Measurements from ENCODE around the gene FMO5. TPM values are rescaled to one million over a fixed set of nuclear protein-coding genes. Genes with fewer than 3 reads are reported as not detected.

The FMO5 gene
- total RNA-seq, 1 experiment from 2014 or later, result 2.8 TPM

DNA sequence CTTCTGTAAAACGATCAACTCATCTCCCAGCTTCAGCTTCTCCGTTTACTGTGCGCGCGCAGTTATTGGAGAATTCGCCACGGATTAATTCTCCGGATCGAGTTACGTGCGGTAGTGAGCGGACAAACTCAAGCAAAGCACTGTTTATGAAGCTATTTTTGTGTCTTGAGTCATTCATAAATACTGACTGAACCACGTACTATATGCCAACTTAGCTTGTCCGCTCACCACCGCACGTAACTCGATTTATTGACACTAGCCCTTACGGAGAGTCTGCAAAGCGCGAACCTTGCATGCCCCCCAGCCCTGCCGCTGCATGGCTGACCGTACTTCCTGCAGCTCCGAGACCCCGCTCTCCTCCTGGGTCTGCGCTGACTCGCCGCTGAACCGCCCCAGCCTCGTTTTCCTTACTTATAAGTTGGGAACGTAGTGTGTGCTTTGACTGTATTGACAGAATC lies 18.1 kb upstream of the FMO5 start:
- no peaks in the 10 kb centered on the region for H3K9me2 ChIP-seq (replicated peaks; ENCODE audit: low read length)
- H3K9me3 ChIP-seq (ENCODE audit: low read length), result no peaks in the 10 kb centered on the region
- no peaks in the 10 kb centered on the region for H3K27me3 ChIP-seq (ENCODE audit: low read length)
- intact Hi-C loops (cut with micrococcal nuclease), result no loop called here
- H3K79me2 ChIP-seq (ENCODE audit: low read length), result peaks cover 53% of the 10 kb centered on the region
- peaks cover 37% of the 10 kb centered on the region for H3K4me1 ChIP-seq (ENCODE audit: insufficient read depth, low read length)
- ATAC-seq, result peak; percentile 39
- BruUV-seq (replicated peaks), result no TSS peak
- CTCF ChIA-PET, result interaction anchor here (0.6 to 1.8 kb wide), 7 partner anchors 9 to 229 kb away, joined by 3 to 7 read pairs (median 4); partner anchors contain the start of gene FMO5
- peak overlapping the region; percentile 95 for H3K9ac ChIP-seq (ENCODE audit: low read length)
- peak overlapping the region; percentile 82 for H3K27ac ChIP-seq (ENCODE audit: low read length)
- peak overlapping the region; percentile 96 for H2AFZ ChIP-seq (ENCODE audit: low read length)
- DNase-seq, result no peak
- peak overlapping the region; percentile 86 for H3K4me3 ChIP-seq (ENCODE audit: low read length)
- H3F3A ChIP-seq (ENCODE audit: low read length, unreplicated experiment), result no peaks in the 10 kb centered on the region
- peaks cover 5% of the 10 kb centered on the region; the same call in 1 of the 2 replicates for H3K36me3 ChIP-seq (ENCODE audit: low read depth, low read length)
- POLR2A ChIA-PET (ENCODE audit: unreplicated experiment), result no interaction called here
- TF ChIP-seq, protein P1, sequence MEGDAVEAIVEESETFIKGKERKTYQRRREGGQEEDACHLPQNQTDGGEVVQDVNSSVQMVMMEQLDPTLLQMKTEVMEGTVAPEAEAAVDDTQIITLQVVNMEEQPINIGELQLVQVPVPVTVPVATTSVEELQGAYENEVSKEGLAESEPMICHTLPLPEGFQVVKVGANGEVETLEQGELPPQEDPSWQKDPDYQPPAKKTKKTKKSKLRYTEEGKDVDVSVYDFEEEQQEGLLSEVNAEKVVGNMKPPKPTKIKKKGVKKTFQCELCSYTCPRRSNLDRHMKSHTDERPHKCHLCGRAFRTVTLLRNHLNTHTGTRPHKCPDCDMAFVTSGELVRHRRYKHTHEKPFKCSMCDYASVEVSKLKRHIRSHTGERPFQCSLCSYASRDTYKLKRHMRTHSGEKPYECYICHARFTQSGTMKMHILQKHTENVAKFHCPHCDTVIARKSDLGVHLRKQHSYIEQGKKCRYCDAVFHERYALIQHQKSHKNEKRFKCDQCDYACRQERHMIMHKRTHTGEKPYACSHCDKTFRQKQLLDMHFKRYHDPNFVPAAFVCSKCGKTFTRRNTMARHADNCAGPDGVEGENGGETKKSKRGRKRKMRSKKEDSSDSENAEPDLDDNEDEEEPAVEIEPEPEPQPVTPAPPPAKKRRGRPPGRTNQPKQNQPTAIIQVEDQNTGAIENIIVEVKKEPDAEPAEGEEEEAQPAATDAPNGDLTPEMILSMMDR (conservative IDR thresholded peaks at IDR 0.05; ENCODE audit: low read depth, low read length), result no peak
- no peak for TF ChIP-seq EZH2 (IDR thresholded peaks at IDR 0.05; ENCODE audit: low read length, unreplicated experiment)
- no peak for TF ChIP-seq EZH2phosphoT487 (IDR thresholded peaks at IDR 0.05; ENCODE audit: borderline replicate concordance, low read length)
- peaks cover 42% of the 10 kb centered on the region for H4K20me1 ChIP-seq (ENCODE audit: low read length)
- H3K4me2 ChIP-seq (ENCODE audit: low read length), result peak overlapping the region; percentile 85

DNA sequence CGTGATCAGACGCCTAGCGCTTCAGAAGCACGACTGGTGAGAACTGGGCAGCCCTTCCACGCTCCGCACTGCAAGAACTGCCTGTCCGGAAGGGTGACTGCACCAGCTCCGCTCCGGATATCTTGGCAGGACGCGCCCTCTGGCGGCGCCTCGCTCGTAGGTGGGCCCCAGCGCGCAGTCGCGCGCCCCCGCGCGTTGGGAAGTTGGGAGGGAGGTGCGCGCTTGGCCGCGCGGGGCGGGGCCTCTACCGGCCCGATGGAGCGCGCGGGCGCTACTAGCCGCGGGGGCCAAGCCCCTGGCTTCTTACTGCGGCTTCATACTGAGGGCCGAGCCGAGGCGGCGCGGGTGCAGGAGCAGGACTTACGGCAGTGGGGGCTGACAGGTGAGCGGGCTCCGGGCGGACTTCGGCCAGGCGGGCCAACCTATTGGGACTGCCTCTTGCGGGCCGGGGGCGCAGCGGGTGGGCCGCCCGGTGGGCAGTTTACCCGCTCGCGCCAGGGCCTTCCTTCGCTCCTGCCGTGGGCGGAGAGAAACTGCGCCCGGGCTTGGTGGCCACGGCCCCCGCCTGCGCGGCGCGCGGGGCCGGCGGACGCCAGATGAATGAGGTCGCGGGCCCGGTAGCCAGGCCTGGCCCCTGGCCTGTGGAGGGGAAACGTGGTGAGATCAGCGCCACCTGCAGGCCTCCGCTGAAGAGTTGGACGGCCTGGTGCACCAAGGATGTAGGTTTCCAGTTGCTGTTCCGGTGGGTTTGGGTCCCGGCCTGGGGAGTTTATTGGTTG lies 17.5 kb upstream of the FMO5 start, which contains the start of gene CHD1L:
Gene CHD1L (plus strand): TSS at position 236 of the 779 bp plus-strand sequence. CDS start 20 bp downstream, at position 256.
- Histone ChIP-seq H3K4me3 (ENCODE audit: low read length) (peak within 1 kb of the TSS; percentile 86), H3K79me2 (ENCODE audit: low read length) (peaks cover 46% of the 10 kb centered on the region), H3K9me3 (ENCODE audit: low read length) (no peaks in the 10 kb centered on the region), H3K4me2 (ENCODE audit: low read length) (peak within 1 kb of the TSS; percentile 85), H3K4me1 (ENCODE audit: insufficient read depth, low read length) (peaks cover 43% of the 10 kb centered on the region), H3K27ac (ENCODE audit: low read length) (peak within 1 kb of the TSS; percentile 82), H3K9me2 (replicated peaks; ENCODE audit: low read length) (no peaks in the 10 kb centered on the region), H2AFZ (ENCODE audit: low read length) (peak within 1 kb of the TSS; percentile 96), H4K20me1 (ENCODE audit: low read length) (peaks cover 39% of the 10 kb centered on the region), H3K36me3 (ENCODE audit: low read depth, low read length) (peaks cover 5% of the 10 kb centered on the region; the same call in 1 of the 2 replicates), H3F3A (ENCODE audit: low read length, unreplicated experiment) (no peaks in the 10 kb centered on the region), H3K27me3 (ENCODE audit: low read length) (no peaks in the 10 kb centered on the region), H3K9ac (ENCODE audit: low read length) (peak within 1 kb of the TSS; percentile 95)
- BruUV-seq (replicated peaks), result no TSS peak
- TF ChIP-seq EZH2phosphoT487 (IDR thresholded peaks at IDR 0.05; ENCODE audit: borderline replicate concordance, low read length) (0 out of 2 replicates have a peak, but pooled peaks have one; percentile 38), EZH2 (IDR thresholded peaks at IDR 0.05; ENCODE audit: low read length, unreplicated experiment) (no peak)
- TF ChIP-seq, protein P1 (conservative IDR thresholded peaks at IDR 0.05; ENCODE audit: low read depth, low read length), result peak; percentile 90
- ATAC-seq, result peak; percentile 83
- DNase-seq, result peak; percentile 99
- intact Hi-C loops (cut with micrococcal nuclease), result loop anchor here (1.0 kb wide), 1 partner anchor 71 kb away; no protein-coding TSS in a partner anchor
- ChIA-PET POLR2A (ENCODE audit: unreplicated experiment) (interaction anchor here (1.0 kb wide), 1 partner anchor 70 kb away, joined by 4 read pairs; no protein-coding TSS in a partner anchor), CTCF (interaction anchor here (0.6 to 1.8 kb wide), 8 partner anchors 10 to 230 kb away, joined by 3 to 8 read pairs (median 4); partner anchors contain the start of gene FMO5)
